GM21423 (cell line): ENCODE data around the gene CAB39L.
"Not testable (repeated sequence)": the region's sequence is repeated elsewhere in the genome, so short reads cannot be mapped to it uniquely, and the experiment has no call there.

Experiments used
- ATAC-seq: cut with Tn5 transposase; IDR thresholded peaks from one replicate; pipeline ENCODE4 v1.9.1; 2021; ENCODE audit warnings: mild to moderate bottlenecking, moderate library complexity; ENCODE audit not compliant: unreplicated experiment

The CAB39L gene

GRCh38 chr13:49353908-49354307, 90.0 kb downstream of the CAB39L start:
- ATAC-seq = no peak

GRCh38 chr13:49351871-49352270, 92.0 kb downstream of the CAB39L start:
- no peak for ATAC-seq

- no peak for ATAC-seq
These were observed 95.1 kb downstream of the CAB39L start for GRCh38 chr13:49348751-49349150.

DNA sequence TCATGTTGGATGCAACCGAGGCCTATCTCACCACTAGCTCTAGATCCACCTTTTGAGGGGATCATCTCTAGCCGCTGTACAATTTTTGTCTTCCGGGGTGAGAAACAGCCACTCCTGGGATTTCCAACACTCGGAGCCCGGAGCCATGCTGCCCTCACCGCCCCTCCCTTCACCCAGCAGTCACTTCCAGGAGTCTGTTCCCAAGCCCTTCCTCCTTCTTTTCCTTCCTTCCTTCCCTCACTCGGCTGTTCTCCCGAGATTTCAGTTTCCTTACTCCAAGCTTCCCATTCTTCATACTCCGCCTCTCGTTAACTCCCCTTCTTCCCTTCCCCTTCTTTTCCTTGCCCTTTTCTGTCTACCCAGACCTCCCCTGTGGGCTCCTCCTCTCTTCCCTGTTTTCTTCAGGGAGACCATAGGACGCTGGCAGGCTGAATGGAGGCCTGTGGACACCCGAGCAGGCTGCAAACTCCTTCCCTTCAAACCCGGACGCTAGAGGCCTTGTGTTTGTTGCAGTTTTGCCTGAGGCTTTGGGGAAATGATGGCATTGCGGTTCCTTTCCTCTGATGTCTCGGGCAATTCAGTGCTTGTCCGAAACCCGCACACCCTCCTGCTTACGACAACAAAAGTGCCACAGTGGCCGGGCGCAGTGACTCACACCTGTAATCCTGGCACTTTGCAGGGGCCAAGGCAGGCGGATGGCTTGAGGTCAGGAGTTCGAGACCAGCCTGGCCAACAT, 96.0 kb downstream of the CAB39L start:
- no peak for ATAC-seq

GRCh38 chr13:49346460-49346859, 97.4 kb downstream of the CAB39L start:
- ATAC-seq = no peak

GRCh38 chr13:49343731-49344130, 100.1 kb downstream of the CAB39L start:
- ATAC-seq = no peak

DNA sequence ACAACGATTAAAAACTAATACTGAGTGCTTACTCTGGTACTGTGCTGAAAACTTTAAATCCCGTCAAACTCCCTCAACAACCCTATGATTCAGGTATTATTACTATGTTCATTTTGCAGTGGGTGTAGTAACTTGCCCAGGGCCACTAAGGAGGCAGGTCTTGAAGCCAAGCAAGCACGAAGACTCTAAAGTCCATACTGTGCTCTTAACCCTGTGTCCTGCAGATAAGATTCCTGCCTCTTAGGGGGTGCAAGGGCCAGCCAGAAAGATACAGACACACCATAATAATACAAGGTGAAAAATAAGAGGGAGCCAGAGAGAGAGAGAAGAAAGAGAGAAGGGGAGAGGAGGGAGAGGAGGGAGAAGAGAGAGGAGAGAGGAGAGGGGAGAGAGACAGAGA, 100.6 kb downstream of the CAB39L start:
- no peak for ATAC-seq

DNA sequence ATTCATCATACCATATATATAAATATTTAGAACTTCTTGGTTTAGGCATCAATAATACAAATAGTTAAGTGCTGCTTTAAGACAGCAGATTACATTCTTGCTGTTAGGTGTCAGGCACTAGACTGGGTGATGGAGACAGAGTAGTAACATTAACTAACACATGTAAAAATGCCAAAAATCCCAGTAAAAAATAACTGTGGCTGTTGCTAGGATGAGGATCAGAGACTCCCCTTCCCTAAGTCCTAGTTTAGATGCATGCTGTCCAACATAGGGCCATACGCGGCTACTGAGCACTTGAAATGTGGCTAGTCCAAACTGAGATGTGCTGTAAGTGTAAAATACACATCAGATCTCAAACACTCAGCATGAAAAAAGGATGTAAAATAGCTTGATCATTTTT, 101.4 kb downstream of the CAB39L start:
- no peak for ATAC-seq

GRCh38 chr13:49341941-49342340, 101.9 kb downstream of the CAB39L start:
- ATAC-seq = no peak

GRCh38 chr13:49341517-49341916, 102.3 kb downstream of the CAB39L start:
- no peak for ATAC-seq

DNA sequence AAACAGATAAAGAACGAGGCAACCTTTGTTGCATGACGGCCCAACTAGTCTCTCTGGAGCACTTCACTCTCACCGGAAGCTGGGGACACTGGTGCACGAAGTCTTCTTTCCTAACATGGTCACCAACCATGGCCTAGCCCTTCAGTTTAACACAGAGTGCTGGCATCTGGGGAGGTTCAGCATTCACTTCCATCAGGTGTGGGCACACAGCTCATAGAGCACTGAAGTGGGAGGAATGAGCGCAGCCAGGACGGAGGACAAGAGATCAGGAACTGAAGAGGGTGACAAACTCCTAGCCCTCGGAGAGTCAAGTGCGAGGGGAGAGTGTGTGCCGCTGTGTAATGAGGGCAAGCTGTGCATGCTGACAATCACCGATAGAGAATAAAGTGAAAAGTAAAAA, 103.7 kb downstream of the CAB39L start:
- ATAC-seq = no peak

- no peak for ATAC-seq
These were observed 107.2 kb downstream of the CAB39L start for GRCh38 chr13:49336655-49337054.

- no peak for ATAC-seq
These were observed 113.4 kb downstream of the CAB39L start for GRCh38 chr13:49330546-49330864.

GRCh38 chr13:49329831-49330545, 113.9 kb downstream of the CAB39L start:
- ATAC-seq = no peak

GRCh38 chr13:49327145-49327544, 116.7 kb downstream of the CAB39L start:
- ATAC-seq = not testable (repeated sequence)

GRCh38 chr13:49326222-49326917, 117.5 kb downstream of the CAB39L start:
- ATAC-seq = no peak

DNA sequence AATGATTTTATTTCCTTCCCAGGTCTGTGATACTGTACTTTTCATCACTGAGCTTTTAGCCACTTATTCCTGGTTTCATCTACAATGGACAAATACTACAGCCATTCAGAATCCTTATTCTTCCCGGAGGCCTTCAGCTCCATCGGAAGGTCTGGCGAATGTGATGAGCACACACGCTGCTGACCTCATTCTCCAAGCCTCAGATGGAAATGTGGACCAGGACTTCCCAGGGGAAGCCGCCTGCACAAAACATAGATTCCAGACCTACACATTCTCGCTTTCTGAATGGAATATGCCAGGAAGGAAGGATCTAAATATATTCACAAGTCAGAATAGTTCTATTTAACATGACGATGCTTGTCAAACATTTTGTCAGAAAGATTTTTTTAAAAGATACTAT, 120.5 kb downstream of the CAB39L start:
- ATAC-seq = no peak

DNA sequence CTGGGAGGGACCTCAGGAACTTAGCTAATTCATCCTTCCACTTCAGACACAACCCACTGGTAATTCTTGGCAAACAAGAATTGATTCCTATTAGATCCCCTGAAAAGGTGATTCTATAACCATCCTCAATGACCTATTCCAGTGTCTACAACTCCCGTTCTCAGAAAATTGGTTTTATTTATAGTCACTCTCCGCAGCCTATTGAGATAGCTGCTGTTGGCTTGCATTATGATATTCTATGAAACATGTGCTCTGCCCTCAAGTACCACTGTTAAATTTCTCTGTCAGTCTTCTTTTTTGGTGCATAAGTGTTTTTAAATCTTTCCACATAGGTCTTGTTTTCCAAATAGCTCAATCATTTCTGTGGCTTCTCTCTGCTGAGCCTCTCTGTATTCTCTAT, 121.2 kb downstream of the CAB39L start:
- ATAC-seq = no peak

DNA sequence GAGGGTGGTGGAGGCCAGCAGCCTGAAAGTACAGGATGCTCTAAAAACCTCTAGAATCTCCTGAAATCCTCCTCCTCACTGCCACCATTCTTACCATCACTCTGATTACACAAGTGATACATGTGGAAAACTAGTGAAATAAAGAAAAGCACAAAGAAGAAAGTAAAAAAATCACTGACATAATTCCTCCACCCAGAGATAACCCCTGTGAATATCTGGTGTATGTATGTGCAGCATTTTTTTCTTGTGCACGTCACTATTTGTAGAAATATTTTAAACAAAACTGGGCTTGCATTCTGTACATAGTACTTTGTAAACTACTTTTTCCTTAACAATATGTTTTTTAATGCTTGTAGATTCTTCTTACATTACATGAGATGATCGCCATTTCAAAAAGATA, 122.9 kb downstream of the CAB39L start:
- no peak for ATAC-seq

GRCh38 chr13:49319951-49320350, 123.9 kb downstream of the CAB39L start:
- no peak for ATAC-seq

DNA sequence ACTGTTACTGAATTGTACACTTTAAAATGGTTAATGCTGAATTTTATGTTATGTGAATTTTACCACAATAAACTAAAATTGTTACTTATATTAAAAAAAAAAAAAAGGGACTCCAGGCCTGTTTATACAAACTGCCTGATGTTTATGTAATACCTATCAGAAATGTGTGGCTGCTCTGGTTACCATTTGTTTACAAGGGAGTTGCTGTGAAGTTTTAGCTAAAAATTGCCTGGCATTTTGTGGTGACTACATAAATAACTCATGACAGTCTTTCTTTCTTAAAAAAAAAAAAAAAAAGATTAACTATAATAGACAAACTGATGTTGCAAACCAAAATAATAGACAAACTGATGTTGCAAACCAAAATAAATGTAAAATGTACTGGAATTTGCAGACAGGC, 124.3 kb downstream of the CAB39L start:
- ATAC-seq = no peak
